Activated T-cell treated with anti-CD3 and anti-CD28 coated beads, Interleukin-2, amount 50 U/mL, for 72 hours (primary cell): ENCODE measurements around the gene MCC. TPM values are rescaled to one million over a fixed set of nuclear protein-coding genes. Genes with fewer than 3 reads are reported as not detected.

Experiments
- ATAC-seq, 2 donors: fragments of 150-1000 bp; cut with Tn5 transposase; replicated peaks in 1 of 2; 2 replicates each; pipeline ENCODE4 v1.10.0; 2021; ENCODE audit warnings: moderate library complexity in 2 of 2, mild to moderate bottlenecking in 1 of 2
- DNase-seq, 2 donors: peaks; one replicate each; pipeline ENCODE4 v3.0.0; 2021 to 2022; ENCODE audit warnings: mixed read lengths in 1 of 2
- H3K27ac Mint-ChIP-seq: one replicate; pipeline ENCODE4 v1.8.0; 2022; ENCODE audit warnings: mild to moderate bottlenecking, moderate library complexity, mixed read lengths
- H3K27me3 Mint-ChIP-seq: one replicate; pipeline ENCODE4 v1.8.0; 2022; ENCODE audit warnings: low read depth, mixed read lengths
- H3K36me3 Mint-ChIP-seq, 2 donors: one replicate each; pipeline ENCODE4 v1.8.0; 2022; ENCODE audit warnings: mixed read lengths in 2 of 2, mild to moderate bottlenecking in 1 of 2; ENCODE audit not compliant: insufficient read depth in 2 of 2
- H3K4me1 Mint-ChIP-seq: one replicate; pipeline ENCODE4 v1.8.0; 2022; ENCODE audit warnings: low read depth, mixed read lengths
- H3K4me3 Mint-ChIP-seq, 2 donors: one replicate each; pipeline ENCODE4 v1.8.0; 2022; ENCODE audit warnings: mild to moderate bottlenecking in 2 of 2, mixed read lengths in 2 of 2, moderate library complexity in 2 of 2
- H3K9me3 Mint-ChIP-seq, 2 donors: one replicate each; pipeline ENCODE4 v1.8.0; 2022; ENCODE audit warnings: mixed read lengths in 2 of 2
- total RNA-seq, 2 donors: library from RNA; stranded (reverse); gene quantifications; one replicate each; pipeline ENCODE4 v1.2.3, GENCODE V29; 2022

Gene MCC
- total RNA-seq, 2 donors from 2014 or later: 3.3 to 4.2 TPM

DNA sequence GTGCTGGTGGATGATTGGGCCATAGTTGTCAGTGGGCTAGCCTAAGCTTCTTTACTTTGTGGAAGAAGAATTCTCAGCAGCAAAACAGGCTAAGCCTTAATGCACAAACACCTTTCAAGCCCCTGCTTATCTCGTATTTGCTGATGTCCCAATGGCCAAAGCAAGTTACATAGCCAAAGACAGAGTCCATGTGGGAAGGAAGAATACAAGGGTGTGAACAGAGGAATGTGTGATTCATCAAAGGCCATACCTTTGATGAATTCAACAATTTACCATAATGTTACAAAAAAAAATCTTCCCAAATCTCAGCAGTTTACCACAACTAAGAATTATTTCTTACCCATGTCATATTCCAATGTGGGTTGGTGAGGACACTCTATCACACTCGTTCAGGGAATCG is 24.1 kb upstream of the MCC start:
- DNase-seq: no peak
- Mint-ChIP-seq H3K27me3 (peaks cover 26% of the 10 kb centered on the region), H3K4me3 (no peak overlapping the region), H3K9me3 (no peaks in the 10 kb centered on the region), H3K27ac (no peak overlapping the region), H3K4me1 (peaks cover 27% of the 10 kb centered on the region), H3K36me3 (peaks cover 0 to 3% of the 10 kb centered on the region in 2 donors)
- no peak for ATAC-seq

DNA sequence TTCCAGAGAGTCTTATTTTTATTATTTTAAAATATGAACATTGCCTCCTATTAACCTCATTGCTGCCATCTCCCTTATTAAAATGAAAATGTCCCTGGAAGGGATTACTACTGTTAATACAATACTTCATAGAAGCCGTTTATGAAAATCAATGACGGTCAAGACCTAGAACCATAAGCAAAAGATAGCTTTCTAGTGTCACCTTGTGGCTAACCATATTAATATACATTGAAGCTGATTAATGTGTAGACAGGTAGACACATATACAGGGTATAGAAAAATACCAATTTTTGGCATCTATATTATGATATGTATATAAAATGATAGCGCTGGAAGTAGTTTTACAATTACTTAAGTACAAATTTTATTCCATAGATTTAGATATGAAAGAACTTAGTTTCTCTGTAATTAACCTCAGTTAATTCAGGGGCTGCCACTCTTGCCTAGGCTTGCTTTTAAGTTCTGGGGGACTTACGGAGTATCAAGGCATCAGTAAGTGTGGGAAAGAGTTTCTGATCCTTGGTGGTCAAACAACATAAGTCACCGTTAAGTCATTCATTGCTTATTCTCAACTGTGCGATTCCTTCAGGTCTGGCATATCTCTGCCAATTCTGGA is 22.7 kb upstream of the MCC start:
- H3K4me3 Mint-ChIP-seq: no peak overlapping the region
- no peak for ATAC-seq
- peaks cover 0 to 3% of the 10 kb centered on the region in 2 donors for H3K36me3 Mint-ChIP-seq
- H3K27ac Mint-ChIP-seq: no peak overlapping the region
- no peak for DNase-seq
- H3K27me3 Mint-ChIP-seq: peaks cover 33% of the 10 kb centered on the region
- H3K4me1 Mint-ChIP-seq: peaks cover 18% of the 10 kb centered on the region
- H3K9me3 Mint-ChIP-seq: no peaks in the 10 kb centered on the region

DNA sequence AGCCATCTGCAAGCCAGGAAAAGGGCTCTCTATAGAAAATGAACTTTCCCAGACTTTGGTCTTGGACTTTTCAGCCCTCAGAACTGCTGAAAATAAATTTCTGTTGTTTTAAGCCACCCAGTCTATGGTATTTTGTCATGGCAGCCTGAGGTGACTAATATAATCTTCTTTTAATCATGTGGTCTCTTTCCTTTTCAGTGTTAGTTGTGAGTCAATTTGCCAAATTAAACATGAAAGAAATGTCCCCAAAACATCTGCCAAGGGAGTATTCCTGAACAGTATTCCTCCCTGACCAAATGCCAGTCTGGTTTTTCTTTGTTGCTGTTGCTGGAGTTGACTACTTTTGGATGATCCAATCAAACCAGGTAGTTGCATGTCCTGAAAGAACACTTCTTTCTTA is 20.5 kb upstream of the MCC start:
- ATAC-seq (no peak), DNase-seq (no peak)
- Mint-ChIP-seq H3K9me3 (no peaks in the 10 kb centered on the region), H3K27me3 (peaks cover 33% of the 10 kb centered on the region), H3K4me1 (no peaks in the 10 kb centered on the region), H3K4me3 (no peak overlapping the region), H3K36me3 (no peaks in the 10 kb centered on the region), H3K27ac (no peak overlapping the region)

DNA sequence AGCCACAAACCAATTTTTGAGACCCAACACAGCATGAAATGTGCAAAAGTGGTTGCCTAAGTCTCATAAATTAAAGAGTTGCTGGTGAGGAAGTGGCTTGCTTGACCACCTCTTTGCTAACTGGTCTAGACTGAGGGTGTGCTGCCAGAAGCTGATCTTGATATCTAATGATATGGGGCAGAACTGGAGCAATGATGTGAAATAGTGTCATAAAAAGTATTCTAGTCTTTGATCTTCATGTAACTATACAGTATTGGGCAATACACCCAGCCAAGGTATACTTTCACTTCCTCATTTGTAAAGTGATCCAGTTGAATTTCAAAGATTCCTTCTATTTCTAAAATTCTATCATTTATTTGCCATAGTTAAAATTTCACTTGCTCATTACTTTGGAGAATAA is 19.3 kb upstream of the MCC start:
- Mint-ChIP-seq H3K4me1 (no peaks in the 10 kb centered on the region), H3K27ac (no peak overlapping the region), H3K9me3 (no peaks in the 10 kb centered on the region), H3K27me3 (peaks cover 33% of the 10 kb centered on the region), H3K4me3 (no peak overlapping the region), H3K36me3 (no peaks in the 10 kb centered on the region)
- no peak for DNase-seq
- ATAC-seq: no peak

DNA sequence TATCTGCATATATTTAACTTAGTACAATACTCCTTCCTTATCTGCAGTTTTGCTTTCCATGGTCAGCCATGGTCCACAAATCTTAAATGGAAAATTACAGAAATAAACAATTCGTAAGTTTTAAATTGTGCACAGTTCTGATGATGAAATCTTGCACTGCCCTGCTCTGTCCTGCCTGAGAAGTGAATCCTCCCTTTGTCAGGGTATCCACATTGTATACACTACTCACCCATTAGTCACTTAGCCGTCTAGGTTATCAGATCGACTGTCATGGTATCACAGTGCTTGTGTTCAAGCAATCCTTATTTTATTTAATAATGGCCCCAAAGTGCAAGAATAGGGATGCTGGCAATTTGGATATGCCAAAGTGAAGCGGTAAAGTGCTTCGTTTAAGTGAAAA is 16.9 kb upstream of the MCC start:
- H3K36me3 Mint-ChIP-seq: peaks cover 0 to 2% of the 10 kb centered on the region in 2 donors
- no peak for DNase-seq
- H3K4me3 Mint-ChIP-seq: no peak overlapping the region
- H3K27me3 Mint-ChIP-seq: peaks cover 45% of the 10 kb centered on the region
- no peaks in the 10 kb centered on the region for H3K4me1 Mint-ChIP-seq
- H3K9me3 Mint-ChIP-seq: no peaks in the 10 kb centered on the region
- no peak for ATAC-seq
- no peak overlapping the region for H3K27ac Mint-ChIP-seq

DNA sequence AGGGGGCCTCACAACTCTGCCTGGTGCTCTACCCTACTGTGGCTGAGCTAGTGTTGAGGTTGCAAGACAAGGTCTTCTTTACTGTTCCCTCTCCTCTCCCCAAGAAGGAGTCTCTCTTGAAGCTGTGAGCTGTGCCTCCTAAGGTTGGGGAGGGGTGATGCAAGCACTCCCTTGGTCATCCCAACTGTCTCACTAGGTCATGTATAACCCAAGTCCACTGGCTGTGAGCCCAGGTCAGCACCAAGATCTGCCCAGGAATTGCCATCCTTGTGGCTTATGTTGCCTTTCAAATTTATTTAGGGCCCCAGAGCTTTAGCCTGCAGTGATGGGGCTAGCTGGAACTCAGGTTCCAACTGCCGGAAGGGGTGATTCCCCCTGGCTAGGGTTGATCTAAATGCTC is 14.9 kb upstream of the MCC start:
- Mint-ChIP-seq H3K36me3 (peaks cover 0 to 2% of the 10 kb centered on the region in 2 donors), H3K27me3 (peaks cover 47% of the 10 kb centered on the region), H3K4me3 (no peak overlapping the region), H3K9me3 (peaks cover 0 to 2% of the 10 kb centered on the region in 2 donors), H3K27ac (no peak overlapping the region), H3K4me1 (no peaks in the 10 kb centered on the region)
- ATAC-seq (no peak), DNase-seq (no peak)

DNA sequence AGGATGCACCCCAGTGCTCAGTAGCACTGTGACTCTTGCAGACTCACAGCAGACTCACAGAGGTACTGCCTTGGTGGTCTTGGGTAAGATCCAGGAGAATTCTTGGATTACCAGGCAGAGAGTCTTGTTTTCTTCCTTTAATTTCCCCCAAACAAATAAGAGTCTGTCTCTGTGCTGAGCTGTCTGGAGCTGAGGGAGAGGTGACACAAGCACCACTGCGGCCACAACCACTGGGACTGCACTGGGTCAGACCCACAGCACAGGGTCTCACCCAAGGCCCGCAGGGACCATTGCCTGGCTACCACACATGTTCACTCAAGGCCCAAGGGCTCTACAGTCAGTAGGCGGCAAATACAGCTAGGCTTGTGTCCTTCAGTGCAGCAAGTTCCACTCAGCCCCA is 13.8 kb upstream of the MCC start:
- Mint-ChIP-seq H3K36me3 (peaks cover 0 to 2% of the 10 kb centered on the region in 2 donors), H3K27me3 (peaks cover 49% of the 10 kb centered on the region), H3K27ac (no peak overlapping the region), H3K9me3 (peaks cover 0 to 2% of the 10 kb centered on the region in 2 donors), H3K4me3 (no peak overlapping the region), H3K4me1 (no peaks in the 10 kb centered on the region)
- no peak for ATAC-seq
- no peak for DNase-seq

DNA sequence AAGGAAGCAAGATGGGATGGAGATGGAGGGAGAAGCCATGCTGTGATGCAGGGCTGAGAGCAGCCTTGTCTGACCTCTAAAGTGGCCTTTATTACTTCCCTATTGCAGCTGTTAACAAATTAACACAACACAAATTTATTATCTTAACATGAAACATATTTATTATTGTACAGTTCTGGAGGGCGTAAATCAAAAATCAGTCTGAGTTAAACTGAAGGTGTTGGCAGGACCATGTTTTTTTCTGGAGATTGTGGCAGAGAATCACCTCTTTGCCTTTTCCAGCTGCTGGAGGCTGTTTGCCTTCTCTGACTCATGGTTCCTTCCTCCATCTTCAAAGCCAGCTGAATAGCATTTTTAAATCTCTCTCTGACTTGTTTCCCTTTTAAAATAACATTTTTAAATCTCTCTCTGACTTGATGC is 7.2 kb upstream of the MCC start:
- no peak for DNase-seq
- peaks cover 61% of the 10 kb centered on the region for H3K27me3 Mint-ChIP-seq
- no peak for ATAC-seq
- no peak overlapping the region for H3K27ac Mint-ChIP-seq
- peaks cover 5% of the 10 kb centered on the region in 2 donors for H3K36me3 Mint-ChIP-seq
- H3K4me1 Mint-ChIP-seq: no peaks in the 10 kb centered on the region
- no peak overlapping the region for H3K4me3 Mint-ChIP-seq
- H3K9me3 Mint-ChIP-seq: peaks cover 6 to 7% of the 10 kb centered on the region in 2 donors

DNA sequence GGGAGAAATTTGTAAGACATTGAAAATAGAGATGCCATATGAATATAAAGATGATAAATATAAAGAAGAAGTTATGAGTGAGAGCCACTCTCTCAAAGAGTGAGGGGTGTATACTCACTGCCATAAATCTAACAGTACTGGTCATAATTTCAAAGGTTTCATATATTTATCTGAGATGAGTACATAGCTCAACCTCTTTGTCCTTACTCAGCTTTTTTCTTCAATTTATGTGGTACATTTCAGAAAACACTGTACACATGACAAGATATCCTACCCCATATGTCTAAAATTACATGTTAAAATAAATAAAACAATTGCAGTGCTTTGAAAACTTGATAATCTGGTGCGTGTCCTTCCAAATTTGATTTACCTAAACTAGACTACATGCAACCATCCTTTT is 5.2 kb upstream of the MCC start:
- DNase-seq (no peak), ATAC-seq (no peak)
- Mint-ChIP-seq H3K36me3 (peaks cover 13 to 16% of the 10 kb centered on the region in 2 donors), H3K27ac (no peak overlapping the region), H3K4me3 (no peak overlapping the region), H3K4me1 (peaks cover 12% of the 10 kb centered on the region), H3K27me3 (peaks cover 59% of the 10 kb centered on the region), H3K9me3 (peaks cover 5 to 11% of the 10 kb centered on the region in 2 donors)

DNA sequence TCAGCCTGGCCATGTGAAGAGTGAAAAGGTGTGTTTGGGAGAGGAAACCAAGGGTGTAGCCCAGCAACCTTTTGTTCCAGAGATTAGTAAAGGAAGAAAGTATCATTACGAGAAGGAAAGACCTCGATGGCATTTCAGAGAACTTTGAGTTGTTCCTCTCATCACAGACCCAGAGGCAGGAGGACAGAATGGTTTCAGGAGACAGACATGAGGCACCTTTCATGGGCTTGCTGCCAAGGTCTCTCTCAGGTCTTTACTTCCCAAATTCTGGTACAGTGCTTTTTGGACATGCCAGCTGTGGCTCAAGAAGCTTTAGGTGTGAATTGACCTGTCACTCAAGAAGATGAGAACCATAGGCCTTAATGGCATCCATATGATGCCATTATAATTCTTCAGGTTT is 2.8 kb upstream of the MCC start:
- Mint-ChIP-seq H3K9me3 (peaks cover 5 to 11% of the 10 kb centered on the region in 2 donors), H3K4me1 (peaks cover 13% of the 10 kb centered on the region), H3K27me3 (peaks cover 57% of the 10 kb centered on the region), H3K36me3 (peaks cover 13 to 16% of the 10 kb centered on the region in 2 donors), H3K27ac (no peak overlapping the region), H3K4me3 (no peak overlapping the region)
- no peak for DNase-seq
- no peak for ATAC-seq

DNA sequence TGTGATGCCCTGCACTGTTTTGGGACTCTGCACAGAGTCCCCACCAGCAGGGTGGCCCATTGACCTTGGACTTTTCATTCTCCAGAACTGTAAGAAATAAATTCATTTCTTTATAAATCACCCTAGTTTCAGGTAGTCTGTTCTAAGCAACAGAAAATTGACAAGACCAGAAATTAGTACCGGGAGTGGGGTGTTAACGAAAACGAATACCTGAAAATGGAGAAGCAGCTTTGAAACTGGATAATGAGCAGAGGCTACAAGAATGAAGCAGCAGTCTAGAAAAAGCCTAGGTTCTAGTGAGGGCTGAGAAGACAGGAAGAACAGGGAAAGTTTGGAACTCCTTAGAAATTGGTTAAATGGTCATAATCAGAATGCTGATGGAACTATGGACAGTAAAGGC is 2.1 kb upstream of the MCC start:
- Mint-ChIP-seq H3K4me1 (peaks cover 13% of the 10 kb centered on the region), H3K27me3 (peaks cover 62% of the 10 kb centered on the region), H3K9me3 (peaks cover 5 to 11% of the 10 kb centered on the region in 2 donors), H3K27ac (no peak overlapping the region), H3K4me3 (no peak overlapping the region), H3K36me3 (peaks cover 13 to 16% of the 10 kb centered on the region in 2 donors)
- DNase-seq (no peak), ATAC-seq (no peak)

DNA sequence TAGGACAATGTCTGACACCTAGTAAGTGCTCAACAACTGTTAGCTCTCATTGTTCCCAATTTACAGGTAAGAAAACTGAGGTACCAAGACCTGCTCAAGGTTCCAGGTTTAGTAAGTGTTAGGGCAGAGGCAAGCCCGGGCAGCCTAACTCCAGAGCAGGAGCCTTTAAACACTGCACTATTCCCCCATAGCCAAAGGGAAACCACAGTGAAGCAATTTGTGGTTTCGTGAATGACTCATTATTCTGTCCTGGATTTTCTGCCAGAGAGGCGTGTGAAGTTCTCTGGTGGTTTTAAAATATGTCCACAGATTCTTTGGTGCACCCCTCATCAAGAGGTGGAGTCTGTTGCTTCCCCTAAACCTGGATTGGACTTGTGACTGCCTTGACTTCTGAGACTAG is 1.0 kb upstream of the MCC start:
- Mint-ChIP-seq H3K4me1 (peaks cover 13% of the 10 kb centered on the region), H3K27me3 (peaks cover 61% of the 10 kb centered on the region)
- DNase-seq: no peak

DNA sequence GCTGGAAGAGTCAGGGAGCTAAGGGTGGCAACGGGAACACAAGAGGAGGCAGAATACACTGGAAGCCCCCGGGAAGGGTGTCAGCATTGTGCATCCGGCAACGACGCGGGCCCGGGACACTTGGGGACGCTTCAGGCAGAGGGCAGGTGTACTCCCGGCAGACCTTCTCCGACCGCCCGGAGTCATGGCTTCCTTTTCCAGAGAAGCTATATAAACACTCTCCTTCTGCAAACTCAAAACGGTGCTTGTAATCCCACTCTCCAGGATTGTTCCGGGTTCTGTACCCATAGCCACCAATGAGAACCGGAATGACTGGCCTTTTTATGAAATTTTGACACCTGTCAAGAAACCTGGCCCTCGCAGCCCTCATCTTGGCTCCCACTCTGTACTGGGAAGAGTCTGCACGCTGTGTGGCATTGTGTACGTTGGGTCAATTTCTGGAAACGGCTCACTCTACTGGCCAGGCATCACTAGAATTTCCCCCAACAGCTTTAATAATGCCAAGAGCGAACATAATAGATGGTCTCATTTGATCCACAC is 462 bp upstream of the MCC start:
- Mint-ChIP-seq H3K27ac (no peak overlapping the region), H3K36me3 (peaks cover 13 to 16% of the 10 kb centered on the region in 2 donors), H3K4me1 (peaks cover 13% of the 10 kb centered on the region), H3K9me3 (peaks cover 5 to 11% of the 10 kb centered on the region in 2 donors), H3K27me3 (peaks cover 65% of the 10 kb centered on the region), H3K4me3 (peak overlapping the region; percentile 85 to 89)
- ATAC-seq (peak; percentile 38 to 41), DNase-seq (no peak)

More for the DNA sequence above, 1.0 kb upstream of the MCC start:
- peaks cover 5 to 11% of the 10 kb centered on the region in 2 donors for H3K9me3 Mint-ChIP-seq
- peaks cover 13 to 16% of the 10 kb centered on the region in 2 donors for H3K36me3 Mint-ChIP-seq
- peak; percentile 54 to 57 for ATAC-seq
- no peak overlapping the region for H3K27ac Mint-ChIP-seq
- H3K4me3 Mint-ChIP-seq: peak overlapping the region; percentile 85 to 89

DNA sequence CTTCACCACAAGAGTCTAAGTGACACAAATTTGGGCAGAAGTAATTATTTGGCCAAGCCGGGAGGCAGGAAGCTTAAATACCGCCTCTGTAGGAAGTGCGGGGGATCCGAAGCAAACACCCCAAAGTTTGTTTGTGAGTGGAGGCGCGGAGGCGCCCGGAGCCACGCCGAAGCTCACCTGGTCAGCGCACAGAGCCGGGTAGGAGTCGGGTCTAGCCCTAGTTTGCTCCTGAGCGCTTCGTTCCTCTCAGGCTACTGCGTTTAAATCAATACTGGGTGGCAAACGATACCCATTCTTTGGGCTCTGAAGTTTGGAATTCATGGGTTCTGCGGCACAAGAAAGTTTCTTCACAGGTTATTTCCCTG is 855 bp downstream of the MCC start:
- peak overlapping the region; percentile 85 to 89 for H3K4me3 Mint-ChIP-seq
- H3K27ac Mint-ChIP-seq: no peak overlapping the region
- H3K36me3 Mint-ChIP-seq: peaks cover 13 to 16% of the 10 kb centered on the region in 2 donors
- peaks cover 73% of the 10 kb centered on the region for H3K27me3 Mint-ChIP-seq
- H3K9me3 Mint-ChIP-seq: peaks cover 5 to 11% of the 10 kb centered on the region in 2 donors
- ATAC-seq: peak; percentile 18 to 34
- no peak for DNase-seq
- H3K4me1 Mint-ChIP-seq: peaks cover 13% of the 10 kb centered on the region
